Adrenal gland (tissue), 12 donors: ENCODE results near the gene DLK1. TPM values are rescaled to one million over a fixed set of nuclear protein-coding genes. Genes with fewer than 3 reads are reported as not detected.
A peak's percentile ranks its signal among the peaks of the same experiment; 100 is the strongest.

Experiments
- DNase-seq, 7 donors: peaks; one replicate each; pipeline ENCODE4 v3.0.0-alpha.2; 2019 to 2020
- H3K27ac ChIP-seq, 5 donors: fragments of 200-600 bp; sonication (generic) in 4 of 5; 1 replicate in 3 of 5; 2 replicates in 2 of 5; pipeline versions ENCODE4 v1.5.1 to v1.8.0; 2016 to 2020; ENCODE audit warnings: mild to moderate bottlenecking in 1 of 5
- H3K27me3 ChIP-seq: fragments of 200-600 bp; 2 replicates; pipeline ENCODE4 v1.8.0; 2021
- H3K36me3 ChIP-seq, 2 donors: fragments of 200-600 bp; replicated peaks in 1 of 2; 1 replicate in 1 of 2; 2 replicates in 1 of 2; pipeline versions ENCODE4 v1.5.1 to v1.8.0; 2018 to 2022
- H3K4me1 ChIP-seq, 2 donors: fragments of 200-600 bp; replicated peaks in 1 of 2; 1 replicate in 1 of 2; 2 replicates in 1 of 2; pipeline versions ENCODE4 v1.5.1 to v1.8.0; 2018 to 2021
- H3K4me3 ChIP-seq, 4 donors: fragments of 200-600 bp; sonication (generic) in 3 of 4; one replicate each; pipeline ENCODE4 v1.5.1; 2016 to 2018
- H3K9me3 ChIP-seq, 3 donors: fragments of 200-600 bp; sonication (generic) in 1 of 3; replicated peaks in 1 of 3; 1 replicate in 2 of 3; 2 replicates in 1 of 3; pipeline versions ENCODE4 v1.5.1 to v1.8.0; 2016 to 2021
- POLR2A ChIP-seq, 2 donors: fragments of 450-650 bp; IDR thresholded peaks; one replicate each; pipeline ENCODE4 v1.6.1; 2017; ENCODE audit warnings: antibody characterized with exemption in 2 of 2, mild to moderate bottlenecking in 2 of 2, moderate library complexity in 1 of 2
- WGBS, 4 donors: extraction: QIAGEN DNeasy Blood & Tissue Kit in 2 of 4; methylation state at CpG; one replicate each; pipeline versions ENCODE4 v1.1.5 to v1.1.7; 2013 to 2017; 5-methylcytosine and 5-hydroxymethylcytosine counted together
- intact Hi-C, 2 donors: fragments of 100-400 bp; cut with DNase I; formaldehyde crosslinking; loops; one replicate each; pipeline versions ENCODE4 v1.14.1 to v1.15.0; 2022 to 2023
- polyA plus RNA-seq, 3 donors: library from polyadenylated mRNA; stranded (reverse); fragments of 200-250 nt in 2 of 3; fragments of 350-450 nt in 1 of 3; fragmentation: Illumina TruSeq in 1 of 3; extraction: RNeasy Lipid Tissue Mini Kit (QIAGEN cat#74804) in 1 of 3; gene quantifications; one replicate each; pipeline ENCODE4 v1.2.3, GENCODE V29; 2013 to 2014
- total RNA-seq, 9 donors: library from RNA; depleted of rRNA in 4 of 9; stranded (reverse); fragments of >200 nt in 4 of 9; fragments of 120-200 nt in 1 of 9; fragmentation: NEBNext Ultra II Directional in 1 of 9; extraction: Animal tissue kit (Norgen Biotek cat#: 25700) in 1 of 9; gene quantifications; one replicate each; pipeline versions ENCODE4 v1.1.0 to v1.2.4, GENCODE V29; 2013 to 2023
- TF ChIP-seq, protein P1 (sequence below), 6 experiments: fragments of 450-650 bp in 4 of 6; fragments of 200-600 bp in 2 of 6; sonication (generic) in 1 of 6; IDR thresholded peaks; 1 replicate in 5 of 6; 2 replicates in 1 of 6; pipeline versions ENCODE4 v1.5.1 to v1.8.0; 2016 to 2021; ENCODE audit warnings: antibody characterized with exemption in 6 of 6, mild to moderate bottlenecking in 2 of 6, moderate library complexity in 1 of 6
- donor health status: healthy with polysubstance abuse.
- donor health status: Bipolar disorder and iron deficiency.
- donor health status: DM: yes; HTN: yes; CAD: no.
- donor health status: DM: no; HTN: no; CAD: no.
- donor health status: DM: no; HTN: no; CAD: no.
- donor health status: DM: yes; HTN: yes; CAD: no.

The DLK1 gene
- total and polyA plus RNA-seq, 12 donors = 426 to 2,787 (median 1,682) TPM

DNA sequence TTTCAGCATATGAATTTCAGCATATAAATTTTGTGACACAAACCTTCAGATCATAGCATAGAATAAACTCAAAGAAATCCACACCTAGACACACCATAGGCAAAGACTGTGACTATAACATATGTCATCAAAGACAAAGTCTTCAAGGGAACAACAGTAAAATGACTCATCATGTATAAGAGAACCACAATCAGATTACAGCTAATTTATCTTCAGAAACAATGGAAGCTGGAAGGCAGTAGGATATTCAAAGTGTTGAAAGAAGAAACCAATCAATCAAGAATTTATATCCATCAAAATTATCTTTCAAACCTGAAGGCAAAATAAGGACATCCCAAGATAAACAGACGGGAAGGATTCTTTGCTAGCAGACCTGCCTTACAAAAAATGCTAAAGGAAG lies 29.0 kb downstream of the DLK1 start:
- WGBS, 4 donors = 61 to 85% (median 84%) methylated on average over 1 of the region's 1 CpG

DNA sequence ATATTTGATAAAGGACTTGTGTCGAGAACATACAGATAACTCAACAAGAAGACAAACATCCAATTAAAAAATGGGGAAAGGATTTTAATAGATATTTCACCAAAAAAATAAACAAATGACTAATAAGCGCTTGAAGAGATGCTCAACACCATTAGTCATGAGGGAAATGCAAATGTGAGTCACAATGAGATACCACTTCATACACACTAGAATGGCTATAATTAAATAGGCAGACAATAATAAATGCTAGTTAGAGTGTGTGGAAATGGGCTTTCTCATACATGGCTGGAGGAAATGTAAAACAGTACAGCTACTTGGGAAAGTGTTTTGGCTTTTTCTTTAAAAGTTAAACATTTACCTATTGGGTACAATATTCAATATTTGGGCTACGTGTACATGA lies 34.8 kb downstream of the DLK1 start:
- no peaks in the 10 kb centered on the region for H3K9me3 ChIP-seq
- intact Hi-C loops = no loop called here
- no peak for DNase-seq
- no peaks in the 10 kb centered on the region for H3K4me1 ChIP-seq
- TF ChIP-seq POLR2A (IDR thresholded peaks at IDR 0.05) = no peak
- TF ChIP-seq, protein P1, sequence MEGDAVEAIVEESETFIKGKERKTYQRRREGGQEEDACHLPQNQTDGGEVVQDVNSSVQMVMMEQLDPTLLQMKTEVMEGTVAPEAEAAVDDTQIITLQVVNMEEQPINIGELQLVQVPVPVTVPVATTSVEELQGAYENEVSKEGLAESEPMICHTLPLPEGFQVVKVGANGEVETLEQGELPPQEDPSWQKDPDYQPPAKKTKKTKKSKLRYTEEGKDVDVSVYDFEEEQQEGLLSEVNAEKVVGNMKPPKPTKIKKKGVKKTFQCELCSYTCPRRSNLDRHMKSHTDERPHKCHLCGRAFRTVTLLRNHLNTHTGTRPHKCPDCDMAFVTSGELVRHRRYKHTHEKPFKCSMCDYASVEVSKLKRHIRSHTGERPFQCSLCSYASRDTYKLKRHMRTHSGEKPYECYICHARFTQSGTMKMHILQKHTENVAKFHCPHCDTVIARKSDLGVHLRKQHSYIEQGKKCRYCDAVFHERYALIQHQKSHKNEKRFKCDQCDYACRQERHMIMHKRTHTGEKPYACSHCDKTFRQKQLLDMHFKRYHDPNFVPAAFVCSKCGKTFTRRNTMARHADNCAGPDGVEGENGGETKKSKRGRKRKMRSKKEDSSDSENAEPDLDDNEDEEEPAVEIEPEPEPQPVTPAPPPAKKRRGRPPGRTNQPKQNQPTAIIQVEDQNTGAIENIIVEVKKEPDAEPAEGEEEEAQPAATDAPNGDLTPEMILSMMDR (IDR thresholded peaks at IDR 0.05) = no peak
- WGBS, 4 donors = 83 to 93% (median 91%) methylated on average over 3 of the region's 3 CpGs
- no peak overlapping the region for H3K27ac ChIP-seq
- H3K4me3 ChIP-seq = no peak overlapping the region
- no peaks in the 10 kb centered on the region for H3K36me3 ChIP-seq
- H3K27me3 ChIP-seq = no peaks in the 10 kb centered on the region

More for the DNA sequence above, 29.0 kb downstream of the DLK1 start:
- H3K27me3 ChIP-seq = no peaks in the 10 kb centered on the region
- no peaks in the 10 kb centered on the region for H3K9me3 ChIP-seq
- no peak for DNase-seq
- no peaks in the 10 kb centered on the region for H3K4me1 ChIP-seq
- intact Hi-C loops = no loop called here
- no peak overlapping the region for H3K27ac ChIP-seq
- TF ChIP-seq, protein P1 (IDR thresholded peaks at IDR 0.05) = no peak
- no peak for TF ChIP-seq POLR2A (IDR thresholded peaks at IDR 0.05)
- no peaks in the 10 kb centered on the region for H3K36me3 ChIP-seq
- no peak overlapping the region for H3K4me3 ChIP-seq

GRCh38 chr14:100762089-100762515 lies 35.4 kb downstream of the DLK1 start:
- no peak for DNase-seq
- Histone ChIP-seq H3K27me3 (no peaks in the 10 kb centered on the region), H3K27ac (no peak overlapping the region), H3K36me3 (no peaks in the 10 kb centered on the region), H3K4me1 (no peaks in the 10 kb centered on the region), H3K9me3 (no peaks in the 10 kb centered on the region), H3K4me3 (no peak overlapping the region)
- WGBS, 4 donors = 78 to 82% (median 81%) methylated on average over 5 of the region's 5 CpGs
- intact Hi-C loops = no loop called here
- no peak for TF ChIP-seq POLR2A (IDR thresholded peaks at IDR 0.05)
- TF ChIP-seq, protein P1 (IDR thresholded peaks at IDR 0.05) = no peak

DNA sequence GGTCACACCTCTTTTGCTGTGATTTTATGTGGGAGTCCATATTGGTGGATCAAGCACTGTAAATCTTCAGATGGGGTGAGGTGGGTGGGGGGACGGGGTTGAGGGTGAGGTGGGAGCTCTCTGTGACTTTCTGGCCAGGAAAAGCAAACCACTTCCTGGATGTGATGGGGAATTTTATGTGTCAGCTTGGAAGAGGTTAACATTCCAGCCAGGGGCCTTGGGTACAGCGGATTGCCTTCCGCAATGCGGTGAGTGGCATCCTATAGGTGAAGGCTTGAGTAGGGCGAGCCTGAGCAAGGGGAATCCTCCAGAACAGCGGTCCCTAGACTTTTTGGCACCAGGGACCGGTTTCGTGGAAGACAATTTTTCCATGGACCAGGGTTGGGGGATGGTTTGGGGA lies 36.2 kb downstream of the DLK1 start:
- no peaks in the 10 kb centered on the region for H3K36me3 ChIP-seq
- WGBS, 4 donors = 88 to 96% (median 94%) methylated on average over 7 to 8 of the region's 8 CpGs
- H3K27me3 ChIP-seq = no peaks in the 10 kb centered on the region
- intact Hi-C loops = no loop called here
- H3K4me3 ChIP-seq = no peak overlapping the region
- H3K4me1 ChIP-seq = no peaks in the 10 kb centered on the region
- H3K9me3 ChIP-seq = no peaks in the 10 kb centered on the region
- H3K27ac ChIP-seq = no peak overlapping the region
- peak in 1 of 7 donors; percentile 27 for DNase-seq
- TF ChIP-seq POLR2A (IDR thresholded peaks at IDR 0.05) = no peak
- TF ChIP-seq, protein P1 (IDR thresholded peaks at IDR 0.05) = no peak
